HEK293T (cell line): ENCODE measurements around the gene DNAH17.

Source experiments
- CTCF ChIA-PET: fragments of 350-600 bp; formaldehyde crosslinking; extraction: SDS; loops from one replicate; lab custom pipeline; 2021; ENCODE audit warnings: antibody characterized with exemption, inconsistent platforms; lab: Yijun Ruan, JAX
- POLR2A ChIA-PET: fragments of 350-600 bp; formaldehyde crosslinking; extraction: SDS; loops from one replicate; lab custom pipeline; 2020; ENCODE audit warnings: antibody characterized with exemption, inconsistent platforms; lab: Yijun Ruan, JAX
- DNase-seq: peaks from one replicate; pipeline ENCODE4 v3.0.0; 2012; ENCODE audit warnings: mixed read lengths; ENCODE audit errors: extremely low spot score
- ARNT ChIP-seq: fragments of 450-650 bp; IDR thresholded peaks from 2 replicates; pipeline ENCODE4 v1.6.1; 2017; ENCODE audit warnings: mild to moderate bottlenecking
- BHLHE40 ChIP-seq: fragments of 450-650 bp; IDR thresholded peaks from 2 replicates; pipeline ENCODE4 v1.6.1; 2016; ENCODE audit warnings: mild to moderate bottlenecking, moderate library complexity, borderline replicate concordance
- CTBP1 ChIP-seq: fragments of 450-650 bp; IDR thresholded peaks from 2 replicates; pipeline ENCODE4 v1.6.1; 2016; ENCODE audit warnings: borderline replicate concordance
- ELF4 ChIP-seq: fragments of 450-650 bp; IDR thresholded peaks from 2 replicates; pipeline ENCODE4 v1.6.1; 2017; ENCODE audit warnings: antibody characterized with exemption
- FOXA1 ChIP-seq: fragments of 450-650 bp; IDR thresholded peaks from 2 replicates; pipeline ENCODE4 v1.6.1; 2016; ENCODE audit warnings: mild to moderate bottlenecking
- FOXK2 ChIP-seq: fragments of 450-650 bp; IDR thresholded peaks from 2 replicates; pipeline ENCODE4 v1.6.1; 2016; ENCODE audit warnings: mild to moderate bottlenecking
- FOXM1 ChIP-seq: fragments of 450-650 bp; IDR thresholded peaks from 2 replicates; pipeline ENCODE4 v1.6.1; 2017; ENCODE audit warnings: mild to moderate bottlenecking, borderline replicate concordance
- HDGF ChIP-seq: fragments of 450-650 bp; IDR thresholded peaks from 2 replicates; pipeline ENCODE4 v1.6.1; 2017; ENCODE audit warnings: antibody characterized with exemption, borderline replicate concordance
- L3MBTL2 ChIP-seq: fragments of 450-650 bp; conservative IDR thresholded peaks from 2 replicates; pipeline ENCODE4 v1.6.1; 2016; ENCODE audit warnings: mild to moderate bottlenecking
- LEF1 ChIP-seq: fragments of 450-650 bp; IDR thresholded peaks from 2 replicates; pipeline ENCODE4 v1.6.1; 2017; ENCODE audit warnings: mild to moderate bottlenecking, borderline replicate concordance
- NFRKB ChIP-seq: fragments of 450-650 bp; IDR thresholded peaks from 2 replicates; pipeline ENCODE4 v1.6.1; 2016; ENCODE audit warnings: mild to moderate bottlenecking, moderate library complexity
- SP1 ChIP-seq: fragments of 450-650 bp; IDR thresholded peaks from 2 replicates; pipeline ENCODE4 v1.6.1; 2017
- SUZ12 ChIP-seq: fragments of 450-650 bp; IDR thresholded peaks from 2 replicates; pipeline ENCODE4 v1.6.1; 2016; ENCODE audit warnings: mild to moderate bottlenecking
- TARDBP ChIP-seq: fragments of 450-650 bp; IDR thresholded peaks from 2 replicates; pipeline ENCODE4 v1.6.1; 2016
- ZNF384 ChIP-seq: fragments of 450-650 bp; IDR thresholded peaks from 2 replicates; pipeline ENCODE4 v1.6.1; 2016
- TF ChIP-seq, protein P1 (sequence below): fragments of 450-650 bp; IDR thresholded peaks from 2 replicates; pipeline ENCODE4 v1.6.1; 2016

DNAH17 gene

DNA sequence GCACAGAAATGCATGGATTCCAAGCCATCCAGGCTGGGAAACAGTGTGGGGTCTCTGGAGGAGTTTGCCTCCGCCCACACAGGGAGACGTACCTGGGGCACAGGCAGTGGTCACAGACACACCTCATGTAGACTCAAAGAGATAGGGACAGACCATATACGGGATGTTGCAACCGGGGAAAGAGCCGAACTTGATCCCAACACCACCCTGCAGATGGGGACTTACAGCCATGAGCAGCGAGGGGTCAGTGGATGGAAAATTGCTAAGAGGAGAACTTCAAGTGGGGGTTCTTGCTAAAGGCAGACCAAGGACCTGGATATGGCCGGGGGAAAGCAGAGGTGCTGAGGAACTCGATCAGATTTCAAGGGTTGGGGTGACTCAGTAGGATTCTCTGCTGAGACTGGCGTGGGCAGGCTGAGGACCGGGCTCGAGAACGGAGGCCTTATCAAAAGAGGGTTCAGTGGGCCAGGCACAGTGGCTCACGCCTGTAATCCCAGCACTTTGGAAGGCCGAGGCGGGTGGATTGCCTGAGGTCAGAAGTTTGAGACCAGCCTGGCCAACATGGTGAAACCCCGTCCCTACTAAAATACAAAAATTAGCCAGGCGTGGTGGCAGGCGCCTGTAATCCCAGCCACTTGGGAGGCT, 12.0 kb upstream of the DNAH17 start:
- TF ChIP-seq FOXM1 (no peak), HDGF (no peak), SUZ12 (no peak), ARNT (no peak), CTBP1 (no peak), ZNF384 (no peak), FOXA1 (no peak), ELF4 (no peak), FOXK2 (no peak), BHLHE40 (no peak), TARDBP (no peak), L3MBTL2 (no peak), NFRKB (no peak)
- TF ChIP-seq, protein P1, sequence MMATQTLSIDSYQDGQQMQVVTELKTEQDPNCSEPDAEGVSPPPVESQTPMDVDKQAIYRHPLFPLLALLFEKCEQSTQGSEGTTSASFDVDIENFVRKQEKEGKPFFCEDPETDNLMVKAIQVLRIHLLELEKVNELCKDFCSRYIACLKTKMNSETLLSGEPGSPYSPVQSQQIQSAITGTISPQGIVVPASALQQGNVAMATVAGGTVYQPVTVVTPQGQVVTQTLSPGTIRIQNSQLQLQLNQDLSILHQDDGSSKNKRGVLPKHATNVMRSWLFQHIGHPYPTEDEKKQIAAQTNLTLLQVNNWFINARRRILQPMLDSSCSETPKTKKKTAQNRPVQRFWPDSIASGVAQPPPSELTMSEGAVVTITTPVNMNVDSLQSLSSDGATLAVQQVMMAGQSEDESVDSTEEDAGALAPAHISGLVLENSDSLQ: no peak
- no peak for DNase-seq
- ChIA-PET CTCF (no interaction called here), POLR2A (no interaction called here)

DNA sequence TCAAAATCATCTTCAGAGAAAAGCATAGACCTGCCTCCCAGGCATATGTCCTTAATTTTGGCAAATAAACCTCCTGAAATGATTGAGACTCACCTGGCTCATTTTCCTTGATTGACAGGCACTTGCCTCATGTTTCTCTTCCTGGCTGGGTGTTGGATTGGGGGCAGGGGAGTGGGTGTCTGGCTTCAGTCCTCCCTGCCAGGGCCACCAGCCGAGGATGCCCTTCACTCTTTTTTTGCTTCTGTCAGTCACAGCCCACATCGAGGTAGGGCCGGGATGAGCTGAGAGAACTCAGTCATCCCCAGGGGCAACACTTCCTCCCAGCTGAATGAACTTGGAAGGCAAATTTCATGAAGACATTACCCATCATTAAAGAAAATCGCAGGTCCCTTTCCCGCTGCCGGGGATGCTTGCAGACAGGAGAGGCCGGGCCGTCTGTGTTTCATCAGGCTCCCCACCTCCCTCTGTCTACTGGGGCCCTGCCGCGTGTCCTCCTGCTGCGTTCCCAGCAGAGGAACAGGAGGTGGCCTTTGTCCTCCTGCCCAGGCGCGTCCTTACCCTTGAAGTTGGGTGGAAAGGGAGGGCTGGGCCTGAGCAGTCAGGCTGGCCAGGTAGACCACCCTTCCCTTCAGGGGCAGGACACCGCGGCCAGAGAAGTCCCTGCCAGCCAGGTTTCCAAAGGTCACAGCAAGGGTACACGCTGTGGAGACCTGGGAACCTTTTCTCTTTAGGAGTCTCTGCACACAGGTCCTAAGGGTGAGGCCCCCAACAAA, 11.2 kb upstream of the DNAH17 start:
- POLR2A ChIA-PET: no interaction called here
- DNase-seq: no peak
- CTCF ChIA-PET: no interaction called here
- TF ChIP-seq SUZ12 (no peak), ELF4 (no peak), TARDBP (no peak)
- TF ChIP-seq, protein P1: peak; percentile 81

DNA sequence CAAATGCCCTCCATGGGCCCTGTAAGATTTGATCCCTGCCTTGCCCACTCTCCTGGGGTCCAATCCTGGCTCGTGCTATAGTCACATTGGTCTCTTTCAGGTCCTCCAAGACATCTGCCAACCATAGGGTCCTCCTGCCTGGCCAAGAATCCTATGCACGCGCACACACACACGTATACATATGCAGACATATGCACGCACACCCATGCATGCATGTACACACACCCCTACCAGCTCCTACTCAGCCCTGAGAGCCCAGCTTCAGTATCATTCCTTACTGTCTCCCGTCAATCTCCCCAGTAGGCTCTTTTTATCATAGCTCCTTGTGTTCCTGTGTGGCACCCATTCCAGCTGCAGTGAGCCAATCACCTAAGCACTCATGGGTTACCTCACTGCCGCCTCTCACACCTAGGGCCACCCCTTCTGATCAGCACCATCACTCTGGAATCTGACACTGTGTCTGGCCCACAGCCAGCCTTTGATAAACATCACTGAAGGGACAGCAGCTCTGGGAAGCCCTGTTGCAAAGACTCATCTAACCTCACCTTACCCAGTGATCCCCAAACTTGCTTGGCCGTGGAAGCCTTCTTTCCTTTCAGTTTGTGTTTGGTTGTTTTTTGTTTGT, 7.9 kb upstream of the DNAH17 start:
- CTCF ChIA-PET: no interaction called here

DNA sequence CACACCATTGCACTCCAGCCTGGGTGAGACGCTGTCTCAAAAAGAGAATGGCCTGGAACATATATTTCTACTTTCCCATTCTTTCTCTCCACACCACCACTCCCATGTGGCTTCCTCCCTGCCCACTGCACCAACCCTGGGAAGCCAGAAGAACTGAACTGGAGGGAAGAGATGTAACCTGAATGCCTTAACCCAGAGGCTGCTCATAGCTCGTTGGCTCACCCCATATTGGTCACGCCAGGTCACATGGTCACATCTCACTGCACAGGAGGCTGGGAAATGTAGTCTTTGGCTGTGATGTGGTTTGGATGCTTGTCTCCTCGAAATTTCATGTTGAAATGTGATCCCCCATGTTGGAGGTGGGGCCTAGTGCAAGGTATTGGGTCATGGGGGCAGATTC, 5.9 kb upstream of the DNAH17 start:
- no peak for TF ChIP-seq L3MBTL2
- TF ChIP-seq, protein P1: no peak
- no peak for TF ChIP-seq NFRKB
- TF ChIP-seq CTBP1: no peak
- no peak for TF ChIP-seq ELF4
- no peak for TF ChIP-seq TARDBP
- TF ChIP-seq ARNT: no peak
- TF ChIP-seq FOXK2: no peak
- CTCF ChIA-PET: interaction anchor here (0.7 kb wide), 1 partner anchor 50 kb away, joined by 3 read pairs; no protein-coding TSS in a partner anchor
- peak; percentile 52 for DNase-seq
- POLR2A ChIA-PET: interaction anchor here (1.2 kb wide), 1 partner anchor 10 kb away, joined by 3 read pairs; no protein-coding TSS in a partner anchor

More for the DNA sequence above, 7.9 kb upstream of the DNAH17 start:
- no peak for TF ChIP-seq SP1
- TF ChIP-seq ARNT: no peak
- no peak for TF ChIP-seq LEF1
- no peak for TF ChIP-seq CTBP1
- no peak for TF ChIP-seq FOXM1
- TF ChIP-seq SUZ12: no peak
- TF ChIP-seq FOXA1: no peak
- no peak for TF ChIP-seq ZNF384
- DNase-seq: no peak
- POLR2A ChIA-PET: no interaction called here

DNA sequence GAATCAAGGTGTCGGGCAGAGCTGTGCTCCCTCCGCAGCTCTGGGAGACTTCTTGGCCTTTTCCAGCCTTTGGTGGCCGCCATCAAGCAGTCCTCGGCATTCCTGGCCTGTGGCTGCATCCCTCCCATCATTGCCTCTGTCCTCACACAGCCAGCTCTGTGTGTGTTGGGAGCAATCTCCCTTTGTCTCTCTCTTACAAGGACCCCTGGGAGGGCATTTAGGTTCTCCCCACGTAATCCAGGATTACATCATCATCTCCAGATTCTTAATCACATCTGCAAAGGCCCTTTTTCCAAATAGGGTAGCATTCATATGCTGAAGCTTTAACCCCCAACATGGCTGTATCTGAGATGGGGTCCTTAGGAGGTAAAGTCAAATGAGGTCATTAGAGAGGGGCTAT, 4.1 kb upstream of the DNAH17 start:
- POLR2A ChIA-PET: no interaction called here
- no peak for DNase-seq
- TF ChIP-seq FOXM1 (no peak), ARNT (no peak), FOXA1 (no peak), SUZ12 (no peak), ELF4 (no peak), ZNF384 (no peak), BHLHE40 (no peak), HDGF (no peak), TARDBP (no peak), LEF1 (no peak), NFRKB (no peak), FOXK2 (no peak), CTBP1 (no peak)
- TF ChIP-seq, protein P1: no peak
- CTCF ChIA-PET: interaction anchor here (1.0 to 1.1 kb wide), 2 partner anchors 84 to 126 kb away, joined by 3 read pairs; no protein-coding TSS in a partner anchor
